ENCODE results near the gene LGALS3BP.

LGALS3BP gene

DNA sequence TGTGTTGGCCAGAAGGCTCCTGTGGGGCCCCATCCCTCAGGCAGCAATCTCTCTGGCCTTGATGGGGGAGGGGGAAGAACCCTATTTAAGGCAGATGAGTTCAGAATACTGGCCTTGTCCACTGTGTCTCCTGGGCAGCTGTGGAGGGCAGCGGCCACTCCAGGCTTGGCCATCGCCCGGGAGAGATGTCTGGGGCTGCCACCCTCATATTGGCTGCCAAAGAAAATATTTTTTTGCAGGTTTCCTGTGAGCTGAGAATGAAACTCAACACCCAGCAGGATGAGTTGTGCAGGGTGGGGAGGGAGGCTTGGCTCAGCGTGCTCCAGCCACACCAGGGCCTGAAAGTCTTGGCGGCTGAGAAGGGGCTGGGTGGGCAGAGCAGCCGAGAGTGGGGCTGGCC is 40.1 kb downstream of the LGALS3BP start:
- Histone ChIP-seq H3K4me1 (ENCODE audit: insufficient read depth, low read length, severe bottlenecking) (no peaks in the 10 kb centered on the region), H3K9me3 (ENCODE audit: low read length) (no peaks in the 10 kb centered on the region), H2AFZ (ENCODE audit: low read length) (no peak overlapping the region), H3K9me2 (ENCODE audit: low read depth, low read length) (no peaks in the 10 kb centered on the region), H3K4me3 (ENCODE audit: low read depth, low read length, poor library complexity, severe bottlenecking) (no peak overlapping the region), H3K27me3 (ENCODE audit: insufficient read depth, low read length) (peaks cover 13% of the 10 kb centered on the region), H3F3A (ENCODE audit: insufficient read depth, low read length) (no peaks in the 10 kb centered on the region), H3K36me3 (ENCODE audit: insufficient read depth, low read length) (no peaks in the 10 kb centered on the region), H3K79me2 (ENCODE audit: insufficient read depth, low read length) (no peaks in the 10 kb centered on the region), H3K9ac (ENCODE audit: low read length) (no peak overlapping the region), H4K20me1 (ENCODE audit: insufficient read depth, low read length) (no peaks in the 10 kb centered on the region), H3K27ac (ENCODE audit: low read depth, low read length, poor library complexity, severe bottlenecking) (no peak overlapping the region), H3K4me2 (ENCODE audit: low read length) (no peak overlapping the region)
- TF ChIP-seq, protein P1, sequence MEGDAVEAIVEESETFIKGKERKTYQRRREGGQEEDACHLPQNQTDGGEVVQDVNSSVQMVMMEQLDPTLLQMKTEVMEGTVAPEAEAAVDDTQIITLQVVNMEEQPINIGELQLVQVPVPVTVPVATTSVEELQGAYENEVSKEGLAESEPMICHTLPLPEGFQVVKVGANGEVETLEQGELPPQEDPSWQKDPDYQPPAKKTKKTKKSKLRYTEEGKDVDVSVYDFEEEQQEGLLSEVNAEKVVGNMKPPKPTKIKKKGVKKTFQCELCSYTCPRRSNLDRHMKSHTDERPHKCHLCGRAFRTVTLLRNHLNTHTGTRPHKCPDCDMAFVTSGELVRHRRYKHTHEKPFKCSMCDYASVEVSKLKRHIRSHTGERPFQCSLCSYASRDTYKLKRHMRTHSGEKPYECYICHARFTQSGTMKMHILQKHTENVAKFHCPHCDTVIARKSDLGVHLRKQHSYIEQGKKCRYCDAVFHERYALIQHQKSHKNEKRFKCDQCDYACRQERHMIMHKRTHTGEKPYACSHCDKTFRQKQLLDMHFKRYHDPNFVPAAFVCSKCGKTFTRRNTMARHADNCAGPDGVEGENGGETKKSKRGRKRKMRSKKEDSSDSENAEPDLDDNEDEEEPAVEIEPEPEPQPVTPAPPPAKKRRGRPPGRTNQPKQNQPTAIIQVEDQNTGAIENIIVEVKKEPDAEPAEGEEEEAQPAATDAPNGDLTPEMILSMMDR (IDR thresholded peaks at IDR 0.05; ENCODE audit: low read length) = no peak

DNA sequence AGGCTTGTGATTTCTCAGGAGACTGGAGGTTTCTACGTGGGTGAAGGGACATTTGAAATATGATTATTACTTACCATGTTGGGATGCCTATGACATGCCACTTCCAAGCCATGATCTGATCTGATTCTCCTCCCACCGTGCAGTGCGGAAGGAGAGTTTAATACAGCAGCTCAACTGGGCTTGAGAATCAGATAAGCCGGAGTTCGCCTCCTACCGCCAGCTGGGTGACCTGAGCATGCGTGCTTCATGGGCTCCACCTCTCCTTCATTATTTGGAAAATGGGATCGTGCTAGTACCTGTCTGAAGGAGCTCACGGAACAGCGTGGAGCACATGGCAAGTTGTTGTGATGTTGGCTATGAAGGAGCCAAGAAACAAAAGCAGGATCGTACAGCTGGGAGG is 42.2 kb downstream of the LGALS3BP start:
- Histone ChIP-seq H3F3A (ENCODE audit: insufficient read depth, low read length) (no peaks in the 10 kb centered on the region), H3K4me1 (ENCODE audit: insufficient read depth, low read length, severe bottlenecking) (no peaks in the 10 kb centered on the region), H3K27me3 (ENCODE audit: insufficient read depth, low read length) (peaks cover 13% of the 10 kb centered on the region), H2AFZ (ENCODE audit: low read length) (no peak overlapping the region), H3K9me3 (ENCODE audit: low read length) (no peaks in the 10 kb centered on the region), H3K36me3 (ENCODE audit: insufficient read depth, low read length) (no peaks in the 10 kb centered on the region), H3K27ac (ENCODE audit: low read depth, low read length, poor library complexity, severe bottlenecking) (no peak overlapping the region), H3K9me2 (ENCODE audit: low read depth, low read length) (no peaks in the 10 kb centered on the region), H4K20me1 (ENCODE audit: insufficient read depth, low read length) (no peaks in the 10 kb centered on the region), H3K4me2 (ENCODE audit: low read length) (no peak overlapping the region), H3K79me2 (ENCODE audit: insufficient read depth, low read length) (no peaks in the 10 kb centered on the region), H3K4me3 (ENCODE audit: low read depth, low read length, poor library complexity, severe bottlenecking) (no peak overlapping the region), H3K9ac (ENCODE audit: low read length) (no peak overlapping the region)
- TF ChIP-seq, protein P1 (IDR thresholded peaks at IDR 0.05; ENCODE audit: low read length) = no peak
- no peak for TF ChIP-seq EZH2 (IDR thresholded peaks at IDR 0.05; ENCODE audit: borderline replicate concordance, low read length)

DNA sequence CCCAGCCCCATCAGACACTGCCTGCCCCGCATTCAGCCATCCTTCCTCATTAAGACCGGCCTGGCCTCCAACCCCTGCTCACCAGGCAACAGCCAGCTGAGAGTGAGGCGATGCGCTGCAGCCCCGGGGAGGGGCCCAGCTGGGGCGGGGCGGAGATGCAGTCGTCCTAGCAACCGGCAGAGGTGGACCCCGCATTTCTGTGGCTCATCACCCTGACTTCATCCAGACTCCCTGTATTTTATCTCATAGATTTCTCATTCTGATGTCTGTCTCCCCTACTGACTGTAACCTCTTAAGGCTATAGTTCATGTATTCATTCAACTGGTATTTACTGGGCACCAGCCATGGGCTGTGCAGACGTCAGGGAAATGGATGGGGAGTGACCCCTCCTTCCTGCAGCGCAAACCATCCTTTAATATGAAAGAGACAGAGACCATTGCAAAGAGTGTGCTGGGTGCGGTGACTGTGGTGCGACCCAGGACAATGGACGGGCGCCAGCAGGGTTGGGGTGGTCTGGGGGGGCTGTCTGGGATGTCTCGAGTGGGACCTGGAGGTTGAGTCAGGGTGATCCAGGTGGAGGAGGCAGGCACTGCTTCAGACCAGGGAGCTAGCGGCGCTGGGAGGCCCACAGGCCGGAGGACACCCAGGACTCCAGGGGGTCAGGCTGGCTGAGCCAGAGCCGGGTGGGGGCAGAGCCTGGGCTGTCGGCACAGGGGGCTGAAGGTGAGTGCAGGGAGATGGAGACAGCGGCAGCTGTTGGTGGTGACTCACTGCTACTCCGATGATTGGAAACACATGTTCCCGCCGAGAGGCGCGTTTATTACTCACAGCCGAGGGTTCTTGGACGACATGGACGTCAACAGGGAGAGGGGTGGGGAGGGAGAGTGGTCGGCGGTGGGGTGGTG is 44.1 kb downstream of the LGALS3BP start:
- no peak overlapping the region for H2AFZ ChIP-seq (ENCODE audit: low read length)
- no peak for TF ChIP-seq EZH2 (IDR thresholded peaks at IDR 0.05; ENCODE audit: borderline replicate concordance, low read length)
- TF ChIP-seq, protein P1 (IDR thresholded peaks at IDR 0.05; ENCODE audit: low read length) = no peak
- H4K20me1 ChIP-seq (ENCODE audit: insufficient read depth, low read length) = no peaks in the 10 kb centered on the region
- no peak overlapping the region for H3K9ac ChIP-seq (ENCODE audit: low read length)
- H3K27ac ChIP-seq (ENCODE audit: low read depth, low read length, poor library complexity, severe bottlenecking) = no peak overlapping the region
- H3K4me2 ChIP-seq (ENCODE audit: low read length) = no peak overlapping the region
- H3K79me2 ChIP-seq (ENCODE audit: insufficient read depth, low read length) = no peaks in the 10 kb centered on the region
- H3K4me3 ChIP-seq (ENCODE audit: low read depth, low read length, poor library complexity, severe bottlenecking) = no peak overlapping the region
- H3K9me3 ChIP-seq (ENCODE audit: low read length) = no peaks in the 10 kb centered on the region
- H3K4me1 ChIP-seq (ENCODE audit: insufficient read depth, low read length, severe bottlenecking) = no peaks in the 10 kb centered on the region
- no peaks in the 10 kb centered on the region for H3K9me2 ChIP-seq (ENCODE audit: low read depth, low read length)
- peaks cover 13% of the 10 kb centered on the region for H3K27me3 ChIP-seq (ENCODE audit: insufficient read depth, low read length)
- no peaks in the 10 kb centered on the region for H3K36me3 ChIP-seq (ENCODE audit: insufficient read depth, low read length)
- H3F3A ChIP-seq (ENCODE audit: insufficient read depth, low read length) = no peaks in the 10 kb centered on the region

Data from OCI-LY1 (cell line).